ENCODE data around the gene BTBD7. TPM values are rescaled to one million over a fixed set of nuclear protein-coding genes. Genes with fewer than 3 reads are reported as not detected.

Gene BTBD7
- total RNA-seq, 1 experiment from 2014 or later: 30.8 TPM

- ChIA-PET CTCF (interaction anchor here (0.6 to 1.3 kb wide), 16 partner anchors 12 to 408 kb away, joined by 3 to 27 read pairs (median 4); partner anchors contain the start of genes GON7 and UBR7), POLR2A (interaction anchor here (0.7 kb wide), 1 partner anchor 106 kb away, joined by 3 read pairs; no protein-coding TSS in a partner anchor), RAD21 (ENCODE audit: low non-redundant PET in 1 of 2, low total read pairs in 2 of 2, uncharacterized antibody in 2 of 2, unreplicated experiment in 2 of 2) (interaction anchor here in 1 of 2 experiments (0.6 kb wide), 1 partner anchor 273 kb away, joined by 3 read pairs; no protein-coding TSS in a partner anchor)
- no peaks in the 10 kb centered on the region for H3K79me2 ChIP-seq (ENCODE audit: insufficient read depth, low read length)
- intact Hi-C loops (cut with micrococcal nuclease): loop anchor here (1.0 to 2.0 kb wide), 2 partner anchors 267 to 338 kb away; no protein-coding TSS in a partner anchor
- H3K4me2 ChIP-seq (ENCODE audit: low read length): no peak overlapping the region
- no peaks in the 10 kb centered on the region for H3K9me2 ChIP-seq (ENCODE audit: insufficient read depth)
- H3K36me3 ChIP-seq (ENCODE audit: control insufficient read depth in 1 of 2, insufficient read depth in 2 of 2, low read length in 2 of 2): peaks cover 16 to 34% of the 10 kb centered on the region in 2 experiments
- H3K27me3 ChIP-seq (ENCODE audit: insufficient read depth, low read length): no peaks in the 10 kb centered on the region
- ATAC-seq (peak; percentile 88), DNase-seq (ENCODE audit: low read depth, low spot score) (peak; percentile 51)
- H3K4me3 ChIP-seq (replicated peaks in 1 of 2; ENCODE audit: low read depth in 1 of 2, low read length in 2 of 2): no peak overlapping the region
- BruUV-seq (replicated peaks): no TSS peak
- H3K4me1 ChIP-seq (ENCODE audit: control insufficient read depth in 1 of 2, insufficient read depth in 2 of 2, low read length in 2 of 2): no peaks in the 10 kb centered on the region
- H3K9me3 ChIP-seq (ENCODE audit: control insufficient read depth in 1 of 2, insufficient read depth in 1 of 2, low read depth in 1 of 2, low read length in 2 of 2): no peaks in the 10 kb centered on the region
- no peak overlapping the region for H2AFZ ChIP-seq (ENCODE audit: low read depth, low read length, poor library complexity, severe bottlenecking)
- H3K9ac ChIP-seq (ENCODE audit: low read length): no peak overlapping the region
- TF ChIP-seq RAD21 (IDR thresholded peaks at IDR 0.05; ENCODE audit: low read depth) (peak; percentile 77), CTCF (IDR thresholded peaks at IDR 0.05 in 2 of 3, conservative IDR thresholded peaks at IDR 0.05 in 1 of 3; ENCODE audit: borderline replicate concordance in 1 of 3, insufficient read depth in 1 of 3, low read depth in 2 of 3, low read length in 2 of 3) (peak; percentile 66 to 79 (median 74)), SP1 (IDR thresholded peaks at IDR 0.05; ENCODE audit: low read depth) (no peak)
- H3K27ac ChIP-seq (ENCODE audit: low read depth, low read length): no peak overlapping the region
- H4K20me1 ChIP-seq (ENCODE audit: insufficient read depth): no peaks in the 10 kb centered on the region
Observed at GRCh38 chr14:93219103-93219726, 113.6 kb downstream of the BTBD7 start.

GRCh38 chr14:93214598-93214997 lies 118.2 kb downstream of the BTBD7 start:
- Histone ChIP-seq H3K4me1 (ENCODE audit: control insufficient read depth in 1 of 2, insufficient read depth in 2 of 2, low read length in 2 of 2) (no peaks in the 10 kb centered on the region), H3K79me2 (ENCODE audit: insufficient read depth, low read length) (peaks cover 7% of the 10 kb centered on the region), H3K9me2 (ENCODE audit: insufficient read depth) (no peaks in the 10 kb centered on the region), H3K27ac (ENCODE audit: low read depth, low read length) (no peak overlapping the region), H4K20me1 (ENCODE audit: insufficient read depth) (no peaks in the 10 kb centered on the region), H3K36me3 (ENCODE audit: control insufficient read depth in 1 of 2, insufficient read depth in 2 of 2, low read length in 2 of 2) (peaks cover 21 to 28% of the 10 kb centered on the region in 2 experiments), H3K4me2 (ENCODE audit: low read length) (no peak overlapping the region), H3K27me3 (ENCODE audit: insufficient read depth, low read length) (no peaks in the 10 kb centered on the region), H3K9me3 (ENCODE audit: control insufficient read depth in 1 of 2, insufficient read depth in 1 of 2, low read depth in 1 of 2, low read length in 2 of 2) (no peaks in the 10 kb centered on the region), H3K4me3 (replicated peaks in 1 of 2; ENCODE audit: low read depth in 1 of 2, low read length in 2 of 2) (no peak overlapping the region), H3K9ac (ENCODE audit: low read length) (no peak overlapping the region), H2AFZ (ENCODE audit: low read depth, low read length, poor library complexity, severe bottlenecking) (no peak overlapping the region)
- intact Hi-C loops (cut with micrococcal nuclease): no loop called here
- BruUV-seq (replicated peaks): no TSS peak
- ChIA-PET CTCF (no interaction called here), POLR2A (no interaction called here), RAD21 (ENCODE audit: low non-redundant PET in 1 of 2, low total read pairs in 2 of 2, uncharacterized antibody in 2 of 2, unreplicated experiment in 2 of 2) (no interaction called here)
- no peak for ATAC-seq
- DNase-seq (ENCODE audit: low read depth, low spot score): no peak
- TF ChIP-seq ATF3 (IDR thresholded peaks at IDR 0.05) (no peak), ZFX (IDR thresholded peaks at IDR 0.05) (no peak)
